Fibroblast of lung (primary cell): ENCODE measurements around the gene LRRK1. TPM values are rescaled to one million over a fixed set of nuclear protein-coding genes. Genes with fewer than 3 reads are reported as not detected.

ENCODE experiments used
- DNase-seq, 2 donors: peaks; one replicate each; pipeline versions ENCODE4 v3.0.0 to v3.0.0-alpha.2; 2010; ENCODE audit warnings: low read depth in 2 of 2
- H2AFZ ChIP-seq: 2 replicates; pipeline ENCODE4 v1.5.1; 2012; ENCODE audit warnings: low read length, control low read depth, inconsistent platforms
- H3K27ac ChIP-seq: 2 replicates; pipeline ENCODE4 v1.5.1; 2011; ENCODE audit warnings: low read length, control low read depth; ENCODE audit not compliant: insufficient read depth
- H3K27me3 ChIP-seq: 2 replicates; pipeline ENCODE4 v1.5.1; 2011; ENCODE audit warnings: mild to moderate bottlenecking, low read length; ENCODE audit not compliant: control insufficient read depth, insufficient read depth
- H3K36me3 ChIP-seq: 2 replicates; pipeline ENCODE4 v1.5.1; 2011; ENCODE audit warnings: low read length; ENCODE audit not compliant: control insufficient read depth, insufficient read depth
- H3K4me1 ChIP-seq: 2 replicates; pipeline ENCODE4 v1.5.1; 2011; ENCODE audit warnings: low read length; ENCODE audit not compliant: control insufficient read depth, insufficient read depth; ENCODE audit errors: extremely low read depth
- H3K4me2 ChIP-seq: 2 replicates; pipeline ENCODE4 v1.5.1; 2011; ENCODE audit warnings: low read length, control low read depth; ENCODE audit not compliant: insufficient read depth; ENCODE audit errors: extremely low read depth
- H3K4me3 ChIP-seq, 4 experiments: fragments of 200-600 bp in 1 of 4; sonication (generic) in 1 of 4; replicated peaks in 1 of 4; 2 replicates each; pipeline ENCODE4 v1.5.1; 2011 to 2016; ENCODE audit warnings: low read length in 4 of 4, low read depth in 3 of 4, mild to moderate bottlenecking in 3 of 4, control low read depth in 2 of 4, inconsistent platforms in 1 of 4, mixed read lengths in 1 of 4; ENCODE audit not compliant: insufficient read depth in 1 of 4; ENCODE audit errors: control extremely low read depth in 1 of 4
- H3K79me2 ChIP-seq: 2 replicates; pipeline ENCODE4 v1.5.1; 2012; ENCODE audit warnings: mild to moderate bottlenecking, low read length, inconsistent platforms; ENCODE audit not compliant: control insufficient read depth, insufficient read depth
- H3K9ac ChIP-seq: 2 replicates; pipeline ENCODE4 v1.5.1; 2011; ENCODE audit warnings: mild to moderate bottlenecking, low read length, control low read depth; ENCODE audit not compliant: insufficient read depth
- H3K9me3 ChIP-seq: 2 replicates; pipeline ENCODE4 v1.5.1; 2012; ENCODE audit warnings: low read depth, low read length; ENCODE audit not compliant: control insufficient read depth, insufficient read depth
- H4K20me1 ChIP-seq: 2 replicates; pipeline ENCODE4 v1.5.1; 2011; ENCODE audit warnings: low read length; ENCODE audit not compliant: control insufficient read depth, insufficient read depth; ENCODE audit errors: extremely low read depth
- CTCF ChIP-seq, 2 donors: IDR thresholded peaks in 1 of 2; conservative IDR thresholded peaks in 1 of 2; 1 replicate in 1 of 2; 2 replicates in 1 of 2; pipeline ENCODE4 v1.5.1; 2011 to 2012; ENCODE audit warnings: low read length in 2 of 2, control low read depth in 1 of 2, inconsistent platforms in 1 of 2, low read depth in 1 of 2, mild to moderate bottlenecking in 1 of 2
- EZH2 ChIP-seq: IDR thresholded peaks from 2 replicates; pipeline ENCODE4 v1.5.1; 2012; ENCODE audit warnings: low read length, control low read depth, mild to moderate bottlenecking; ENCODE audit errors: missing control alignments
- polyA plus RNA-seq, 2 donors: library from polyadenylated mRNA; depleted of rRNA in 1 of 2; stranded (reverse) in 1 of 2; unstranded in 1 of 2; fragments of >200 nt; gene quantifications; 2 replicates each; pipeline ENCODE4 v1.2.1, GENCODE V29; 2011 to 2012; ENCODE audit warnings: missing spikeins in 1 of 2
- total RNA-seq: library from RNA; depleted of rRNA; stranded (reverse); fragments of >200 nt; gene quantifications from 2 replicates; pipeline ENCODE4 v1.2.1, GENCODE V29; 2014

Gene LRRK1
- total and polyA plus RNA-seq, 2 donors (not counting 1 experiment from before 2014, with no cell fraction given), result 3.8 to 12.2 TPM

GRCh38 chr15:101099183-101099582 lies 180.0 kb downstream of the LRRK1 start:
- H3K9me3 ChIP-seq, result no peaks in the 10 kb centered on the region
- no peaks in the 10 kb centered on the region for H3K4me1 ChIP-seq
- no peak overlapping the region for H2AFZ ChIP-seq
- H3K79me2 ChIP-seq, result no peaks in the 10 kb centered on the region
- no peak overlapping the region for H3K4me2 ChIP-seq
- no peak overlapping the region for H3K9ac ChIP-seq
- no peaks in the 10 kb centered on the region for H4K20me1 ChIP-seq
- H3K27me3 ChIP-seq, result no peaks in the 10 kb centered on the region
- no peak overlapping the region for H3K4me3 ChIP-seq
- TF ChIP-seq EZH2 (no peak), CTCF (conservative IDR thresholded peaks at IDR 0.05 in 1 of 2, IDR thresholded peaks at IDR 0.05 in 1 of 2; ENCODE audit: low read depth in 1 of 2, low read length in 2 of 2) (no peak)
- H3K36me3 ChIP-seq, result no peaks in the 10 kb centered on the region
- H3K27ac ChIP-seq, result no peak overlapping the region
- DNase-seq, result no peak

- Histone ChIP-seq H3K9me3 (no peaks in the 10 kb centered on the region), H3K9ac (no peak overlapping the region), H3K36me3 (no peaks in the 10 kb centered on the region), H3K79me2 (no peaks in the 10 kb centered on the region), H3K27ac (no peak overlapping the region), H3K4me1 (peaks cover 4% of the 10 kb centered on the region), H3K27me3 (no peaks in the 10 kb centered on the region), H2AFZ (no peak overlapping the region), H3K4me3 (no peak overlapping the region), H3K4me2 (no peak overlapping the region), H4K20me1 (no peaks in the 10 kb centered on the region)
- no peak for DNase-seq
- TF ChIP-seq EZH2 (no peak), CTCF (conservative IDR thresholded peaks at IDR 0.05 in 1 of 2, IDR thresholded peaks at IDR 0.05 in 1 of 2; ENCODE audit: low read depth in 1 of 2, low read length in 2 of 2) (no peak)
Measured at GRCh38 chr15:101100118-101100517, 181.0 kb downstream of the LRRK1 start.

GRCh38 chr15:101100593-101101442 lies 181.7 kb downstream of the LRRK1 start:
- no peaks in the 10 kb centered on the region for H3K79me2 ChIP-seq
- TF ChIP-seq EZH2 (no peak), CTCF (conservative IDR thresholded peaks at IDR 0.05 in 1 of 2, IDR thresholded peaks at IDR 0.05 in 1 of 2; ENCODE audit: low read depth in 1 of 2, low read length in 2 of 2) (no peak)
- no peak overlapping the region for H3K9ac ChIP-seq
- no peaks in the 10 kb centered on the region for H3K36me3 ChIP-seq
- H4K20me1 ChIP-seq, result no peaks in the 10 kb centered on the region
- no peaks in the 10 kb centered on the region for H3K9me3 ChIP-seq
- no peaks in the 10 kb centered on the region for H3K27me3 ChIP-seq
- no peak for DNase-seq
- H3K27ac ChIP-seq, result no peak overlapping the region
- H3K4me1 ChIP-seq, result peaks cover 4% of the 10 kb centered on the region
- no peak overlapping the region for H3K4me3 ChIP-seq
- H2AFZ ChIP-seq, result no peak overlapping the region
- no peak overlapping the region for H3K4me2 ChIP-seq
